Left kidney (tissue), 2 donors: ENCODE data around the gene CARD14. TPM values are rescaled to one million over a fixed set of nuclear protein-coding genes. Genes with fewer than 3 reads are reported as not detected.

Experiments
- DNase-seq: peaks from one replicate; pipeline ENCODE4 v3.0.0-alpha.2; 2013
- polyA plus RNA-seq: library from polyadenylated mRNA; unstranded; fragments of 120-200 nt; gene quantifications from one replicate; pipeline ENCODE4 v1.2.1, GENCODE V29; 2013; ENCODE audit not compliant: insufficient read length

The CARD14 gene
- polyA plus RNA-seq, 1 donor = 2.2 TPM

GRCh38 chr17:80210348-80211108 is 40.7 kb downstream of the CARD14 start:
- no peak for DNase-seq

DNA sequence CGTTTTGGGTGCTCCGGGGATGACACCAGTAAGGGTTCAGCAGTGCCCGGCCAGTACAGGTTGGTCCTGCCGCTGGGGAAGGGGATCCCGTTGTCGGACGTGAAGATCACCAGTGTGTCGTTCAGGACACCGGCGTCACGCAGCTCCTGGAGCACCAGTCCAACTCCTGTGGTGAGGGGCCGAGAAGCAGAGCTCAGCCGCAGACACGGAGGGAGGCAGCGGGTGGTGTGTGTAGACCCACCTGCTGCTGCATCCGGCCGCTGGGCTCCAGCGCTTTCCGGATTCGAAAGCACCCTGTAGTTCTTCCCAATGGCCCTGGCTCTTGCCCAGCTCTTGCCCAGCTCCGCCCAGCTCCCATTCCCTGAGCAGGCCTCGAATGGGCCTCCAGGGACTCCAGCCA is 42.3 kb downstream of the CARD14 start:
- DNase-seq = no peak

DNA sequence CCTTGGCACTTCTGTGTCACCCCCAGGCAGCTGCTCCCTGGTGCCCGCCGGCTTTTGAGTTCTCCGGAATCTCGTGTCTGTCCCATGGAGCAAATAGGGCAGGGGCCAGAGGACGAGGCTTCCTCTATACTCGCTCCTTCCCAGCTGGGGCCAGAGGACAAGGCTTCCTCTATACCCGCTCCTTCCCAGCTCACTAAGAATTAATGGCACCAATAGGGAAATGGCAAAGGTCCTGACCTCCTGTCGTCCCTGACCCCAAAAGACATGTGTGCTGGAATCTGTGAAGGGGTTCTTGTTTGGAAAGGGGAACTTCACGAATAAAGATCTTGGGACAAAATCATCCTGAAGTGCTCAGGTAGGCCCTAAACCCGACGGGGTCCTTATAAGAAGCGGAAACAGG is 42.7 kb downstream of the CARD14 start:
- no peak for DNase-seq

- DNase-seq = no peak
These were observed 43.3 kb downstream of the CARD14 start for GRCh38 chr17:80212962-80213642.

DNA sequence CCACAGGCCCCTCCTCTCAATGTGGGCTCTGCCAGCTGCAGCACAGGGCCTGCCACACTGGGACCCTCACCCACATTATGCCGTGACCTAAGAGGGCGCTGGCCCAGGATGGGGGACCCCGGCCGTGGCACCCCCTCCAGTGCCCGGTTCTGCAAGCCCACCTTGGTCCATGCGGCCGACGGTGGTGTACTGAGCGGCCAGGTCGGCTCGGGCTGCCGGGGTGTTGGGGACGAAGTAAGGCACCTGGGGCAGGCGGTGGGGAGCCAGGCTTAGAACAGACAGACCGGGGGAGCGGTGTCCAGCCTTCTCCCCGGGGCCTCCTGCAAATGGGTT is 43.8 kb downstream of the CARD14 start:
- DNase-seq = no peak

DNA sequence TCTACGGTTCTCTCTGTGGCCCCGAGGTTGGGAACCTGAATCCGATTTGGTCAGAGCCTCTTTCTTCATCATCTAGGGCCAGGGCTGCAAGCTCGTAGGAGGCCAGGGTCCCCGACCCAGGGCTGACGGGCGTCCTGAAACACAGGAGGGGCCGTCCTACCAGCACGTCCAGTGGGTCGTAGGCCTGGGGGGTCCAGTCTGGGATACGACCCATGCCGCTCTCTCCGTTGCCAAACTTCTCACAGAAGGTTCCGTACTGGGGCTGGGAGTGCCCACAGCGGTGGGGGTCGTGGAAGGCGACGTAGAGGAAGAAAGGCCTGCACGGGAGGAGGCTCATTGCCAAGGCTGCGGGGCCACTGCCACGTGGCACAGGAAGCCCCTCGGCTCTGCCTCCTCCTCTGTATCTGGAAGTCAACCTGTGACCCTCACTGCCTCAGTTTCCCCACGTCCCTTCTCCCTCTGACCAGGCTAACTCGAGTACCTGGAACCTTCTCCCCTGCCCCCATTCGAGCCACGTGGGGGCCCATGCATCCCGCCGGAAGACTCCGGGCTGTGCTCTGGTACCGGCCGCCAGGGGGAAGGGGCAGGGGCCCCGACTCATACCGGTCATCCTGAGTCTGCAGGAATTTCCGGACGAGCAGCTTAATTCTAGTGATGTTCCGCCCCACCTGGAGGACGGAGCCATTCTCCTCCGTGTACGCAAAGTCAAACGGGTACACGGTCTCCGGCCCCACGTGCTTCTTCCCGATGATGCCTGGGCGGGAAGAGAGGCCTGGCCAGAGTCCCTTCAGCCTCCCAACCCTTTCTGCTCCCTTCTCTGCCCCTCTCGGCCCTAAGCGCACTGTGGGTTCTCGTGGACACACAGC is 44.4 kb downstream of the CARD14 start:
- no peak for DNase-seq

GRCh38 chr17:80214878-80215210 is 45.0 kb downstream of the CARD14 start:
- DNase-seq = no peak

DNA sequence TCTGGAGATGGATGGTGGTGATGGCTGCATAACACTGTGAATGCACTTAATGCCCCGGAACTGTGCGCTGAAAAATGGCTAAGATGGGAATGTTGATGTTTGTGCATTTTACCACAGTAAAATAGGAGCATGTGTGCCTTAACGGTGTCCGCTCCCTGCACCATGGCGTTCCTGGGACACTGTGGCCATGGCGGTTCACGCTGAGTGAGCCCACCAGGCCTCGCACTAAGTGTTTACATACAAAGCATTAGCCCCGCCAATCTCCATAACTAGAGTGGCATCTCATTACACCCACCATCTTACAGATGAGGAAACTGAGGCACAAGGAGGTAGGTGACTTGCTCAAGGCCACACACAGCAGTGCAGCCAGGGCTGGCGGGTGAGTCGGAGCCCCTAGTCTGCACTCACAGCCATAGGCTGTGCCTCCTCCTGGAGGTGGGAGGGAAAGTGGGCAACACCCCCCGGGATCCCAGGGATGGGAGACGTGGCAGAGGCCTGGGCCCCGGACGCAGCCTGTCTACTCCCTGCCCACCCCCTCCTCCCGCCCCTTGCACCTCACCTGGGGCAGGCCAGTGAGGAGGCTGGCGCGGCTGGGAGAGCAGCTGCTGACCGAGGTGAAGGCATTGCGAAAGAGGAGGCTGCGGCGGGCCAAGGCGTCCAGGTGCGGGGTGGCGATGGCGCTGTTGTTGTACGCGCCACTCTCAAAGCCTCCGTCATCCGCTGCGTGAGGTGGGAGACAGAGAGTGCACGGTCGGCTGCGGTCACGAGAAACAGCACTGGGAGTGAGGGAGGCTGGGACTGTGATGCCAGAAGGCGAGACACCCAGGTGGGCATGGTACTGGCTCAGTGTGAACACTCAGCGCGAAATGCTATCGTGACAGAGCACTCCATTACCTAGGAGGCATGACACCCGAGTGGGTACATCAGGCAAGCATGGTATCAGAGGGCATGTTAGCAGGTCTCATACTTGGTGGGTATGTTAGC is 46.9 kb downstream of the CARD14 start:
- DNase-seq = no peak

DNA sequence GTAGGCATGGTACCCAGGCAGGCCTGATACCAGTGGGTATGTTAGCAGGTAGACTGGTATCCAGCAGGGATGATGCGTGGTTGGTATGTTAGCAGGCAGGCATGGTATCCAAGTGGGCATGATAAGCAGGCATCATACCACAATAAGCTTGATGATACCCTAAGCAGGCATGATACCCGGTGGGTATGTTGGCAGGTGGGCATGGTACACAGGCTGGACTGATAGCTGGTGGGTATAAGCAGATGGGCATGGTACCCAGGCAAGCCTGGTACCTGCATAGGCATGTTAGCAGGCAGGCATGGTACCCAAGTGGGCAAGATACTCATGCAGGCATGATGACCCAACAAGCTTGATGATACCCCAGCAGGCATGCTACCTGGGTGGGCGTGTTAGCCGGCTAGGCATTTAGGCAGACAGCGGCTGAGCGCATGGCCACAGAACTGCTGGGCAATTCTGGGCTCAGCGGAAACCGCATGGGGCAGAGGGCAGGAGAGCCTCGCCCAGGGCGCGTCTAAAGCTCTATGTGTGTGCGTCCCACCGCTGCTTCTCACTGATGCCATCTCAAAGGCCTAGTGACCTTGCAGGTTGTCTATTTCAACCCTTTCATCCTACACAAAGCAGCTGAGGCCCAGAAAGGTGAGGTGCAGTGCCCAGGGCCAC is 48.0 kb downstream of the CARD14 start:
- no peak for DNase-seq

GRCh38 chr17:80218391-80218790 is 48.6 kb downstream of the CARD14 start:
- no peak for DNase-seq

- DNase-seq = peak; percentile 49
These were observed 49.4 kb downstream of the CARD14 start for GRCh38 chr17:80219013-80219762.

DNA sequence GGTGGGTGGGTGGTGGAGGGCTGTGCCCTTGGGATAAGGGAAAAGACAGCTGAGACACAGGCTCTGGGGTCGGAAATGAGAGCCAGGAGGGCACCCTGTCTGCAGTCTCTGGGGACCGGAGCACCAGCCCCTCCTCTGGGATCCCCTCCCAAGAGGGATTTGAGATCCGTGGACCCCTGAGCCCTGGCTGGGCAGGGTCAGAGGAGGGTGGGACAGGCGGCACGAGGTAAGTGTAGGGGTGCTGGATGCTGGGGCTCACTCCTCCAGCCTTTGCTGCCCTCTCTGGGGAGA is 49.9 kb downstream of the CARD14 start:
- no peak for DNase-seq

- DNase-seq = peak; percentile 64
These were observed 50.4 kb downstream of the CARD14 start, which contains the start of the genes SGSH and SLC26A11 for GRCh38 chr17:80220054-80220735. SGSH (minus strand) TSS chr17:80220333; CDS start chr17:80220313, 20 bp downstream. SLC26A11 (plus strand) TSS chr17:80220427; CDS start chr17:80221561, 1,134 bp downstream.

GRCh38 chr17:80220736-80221215 is 50.9 kb downstream of the CARD14 start:
- no peak for DNase-seq

DNA sequence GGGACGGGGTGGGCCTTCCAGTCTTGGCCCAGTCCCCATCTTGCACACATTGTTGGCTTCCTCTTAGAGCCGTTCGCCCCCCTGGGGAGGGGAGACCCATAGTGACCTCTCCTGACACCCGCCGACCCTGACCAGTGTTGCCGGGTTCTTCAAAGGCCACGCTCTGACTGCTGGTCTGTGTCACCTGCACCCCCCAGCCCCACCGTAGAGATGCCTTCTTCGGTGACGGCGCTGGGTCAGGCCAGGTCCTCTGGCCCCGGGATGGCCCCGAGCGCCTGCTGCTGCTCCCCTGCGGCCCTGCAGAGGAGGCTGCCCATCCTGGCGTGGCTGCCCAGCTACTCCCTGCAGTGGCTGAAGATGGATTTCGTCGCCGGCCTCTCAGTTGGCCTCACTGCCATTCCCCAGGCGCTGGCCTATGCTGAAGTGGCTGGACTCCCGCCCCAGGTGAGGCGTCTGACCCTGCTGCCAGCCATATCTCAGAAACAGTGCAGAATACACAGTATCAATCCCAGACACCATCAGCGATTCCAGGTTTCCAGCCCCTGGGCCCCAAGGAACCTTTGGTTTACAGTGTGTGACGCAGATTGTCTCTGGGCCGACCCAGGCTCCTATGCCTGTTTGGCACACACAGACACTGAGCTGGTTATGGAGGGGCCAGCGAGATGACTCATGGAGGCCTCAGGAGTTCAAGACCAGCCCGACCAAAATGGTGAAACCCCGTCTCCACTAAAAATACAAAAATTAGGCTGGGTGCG is 51.7 kb downstream of the CARD14 start:
- DNase-seq = no peak

GRCh38 chr17:80222376-80223141 is 52.7 kb downstream of the CARD14 start:
- no peak for DNase-seq

DNA sequence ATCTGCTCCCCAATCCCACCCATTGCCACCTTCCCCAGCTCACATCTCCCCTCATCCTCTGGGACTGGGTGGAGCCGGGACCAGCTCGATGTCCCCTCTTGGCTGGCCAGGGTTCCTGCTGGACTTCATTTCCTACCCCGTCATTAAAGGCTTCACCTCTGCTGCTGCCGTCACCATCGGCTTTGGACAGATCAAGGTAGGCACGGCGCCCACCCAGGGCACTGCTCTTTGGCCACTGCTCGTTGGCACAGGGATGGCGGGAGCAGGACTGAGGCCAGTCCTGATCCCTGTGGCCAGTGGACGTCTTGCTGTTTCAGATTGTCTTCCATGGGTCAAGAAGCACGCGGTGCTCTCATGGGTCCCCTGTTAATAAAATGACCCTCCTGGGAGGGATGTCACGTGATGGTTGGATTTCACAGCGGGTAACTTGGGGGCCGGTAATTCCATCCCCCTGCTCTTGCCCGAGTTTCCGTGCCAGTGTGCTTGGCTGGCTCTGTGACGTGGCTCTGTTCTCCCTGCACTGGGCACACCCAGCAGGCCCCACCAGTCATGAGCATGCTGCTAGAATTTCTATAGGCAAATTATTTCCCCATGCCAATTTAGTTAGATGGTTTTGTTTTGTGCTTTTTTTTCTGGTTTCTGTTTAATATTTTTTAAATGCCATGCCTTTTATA is 53.4 kb downstream of the CARD14 start:
- DNase-seq = no peak
